Mesendoderm (in vitro differentiated cells): ENCODE data around the gene DNAAF3.

Experiments
- DNase-seq: peaks from one replicate; pipeline ENCODE4 v3.0.0; 2013
- H2AK5ac ChIP-seq: 2 replicates; pipeline ENCODE4 v1.6.1; 2013; ENCODE audit warnings: low read length, inconsistent platforms
- H2BK120ac ChIP-seq: 2 replicates; pipeline ENCODE4 v1.6.1; 2013; ENCODE audit warnings: low read depth, mild to moderate bottlenecking, low read length, moderate library complexity, mixed read lengths
- H2BK15ac ChIP-seq: replicated peaks from 2 replicates; pipeline ENCODE4 v1.6.1; 2013; ENCODE audit warnings: low read depth, mild to moderate bottlenecking, moderate library complexity
- H2BK5ac ChIP-seq: 2 replicates; pipeline ENCODE4 v1.6.1; 2013; ENCODE audit warnings: low read length, inconsistent platforms
- H3K18ac ChIP-seq: 2 replicates; pipeline ENCODE4 v1.6.1; 2013; ENCODE audit warnings: mild to moderate bottlenecking, low read length, mixed read lengths
- H3K23ac ChIP-seq: one replicate; pipeline ENCODE4 v1.6.1; 2013; ENCODE audit warnings: low read length
- H3K27ac ChIP-seq: 2 replicates; pipeline ENCODE4 v1.5.1; 2013; ENCODE audit warnings: low read depth, mild to moderate bottlenecking, inconsistent platforms, low read length, moderate library complexity
- H3K27me3 ChIP-seq: 2 replicates; pipeline ENCODE4 v1.6.1; 2013; ENCODE audit warnings: low read length, control low read depth, mild to moderate bottlenecking, inconsistent platforms; ENCODE audit not compliant: insufficient read depth, poor library complexity
- H3K36me3 ChIP-seq: 2 replicates; pipeline ENCODE4 v1.6.1; 2013; ENCODE audit warnings: low read length, inconsistent platforms; ENCODE audit not compliant: control insufficient read depth, insufficient read depth
- H3K4ac ChIP-seq: one replicate; pipeline ENCODE4 v1.6.1; 2013; ENCODE audit warnings: low read depth, mild to moderate bottlenecking, low read length, moderate library complexity
- H3K4me1 ChIP-seq: 2 replicates; pipeline ENCODE4 v1.6.1; 2013; ENCODE audit warnings: low read depth, low read length, inconsistent platforms; ENCODE audit not compliant: control insufficient read depth
- H3K4me2 ChIP-seq: 2 replicates; pipeline ENCODE4 v1.6.1; 2013; ENCODE audit warnings: low read length
- H3K4me3 ChIP-seq: 2 replicates; pipeline ENCODE4 v1.5.1; 2013; ENCODE audit warnings: mild to moderate bottlenecking, low read length
- H3K56ac ChIP-seq: one replicate; pipeline ENCODE4 v1.6.1; 2013; ENCODE audit warnings: low read length
- H3K79me1 ChIP-seq: 2 replicates; pipeline ENCODE4 v1.6.1; 2013; ENCODE audit warnings: low read length, inconsistent platforms
- H3K79me2 ChIP-seq: 2 replicates; pipeline ENCODE4 v1.6.1; 2013; ENCODE audit warnings: mild to moderate bottlenecking, low read length; ENCODE audit not compliant: control insufficient read depth, insufficient read depth
- H3K9ac ChIP-seq: 2 replicates; pipeline ENCODE4 v1.6.1; 2013; ENCODE audit warnings: low read length, inconsistent platforms
- H4K5ac ChIP-seq: one replicate; pipeline ENCODE4 v1.6.1; 2013; ENCODE audit warnings: low read length
- H4K8ac ChIP-seq: one replicate; pipeline ENCODE4 v1.6.1; 2013; ENCODE audit warnings: low read depth, mild to moderate bottlenecking, control low read depth, low read length, moderate library complexity
- WGBS: extraction: QIAGEN DNeasy Blood & Tissue Kit; methylation state at CpG from one replicate; pipeline ENCODE4 v1.1.7; 2013; ENCODE audit warnings: low lambda C conversion rate, missing lambda C conversion rate; ENCODE audit not compliant: insufficient coverage; ENCODE audit errors: extremely low coverage; 5-methylcytosine and 5-hydroxymethylcytosine counted together

The DNAAF3 gene

GRCh38 chr19:55196803-55197202, 30.4 kb upstream of the DNAAF3 start:
- Histone ChIP-seq H3K18ac (no peak overlapping the region), H2BK120ac (no peak overlapping the region), H3K4me1 (no peaks in the 10 kb centered on the region), H3K4ac (no peak overlapping the region), H4K5ac (no peak overlapping the region), H3K79me2 (no peaks in the 10 kb centered on the region), H3K56ac (no peak overlapping the region), H2BK15ac (no peak overlapping the region), H3K4me2 (no peak overlapping the region), H2BK5ac (no peak overlapping the region), H3K36me3 (no peaks in the 10 kb centered on the region), H3K27me3 (no peaks in the 10 kb centered on the region), H3K4me3 (no peak overlapping the region), H3K79me1 (no peaks in the 10 kb centered on the region), H2AK5ac (no peak overlapping the region), H3K9ac (no peak overlapping the region), H4K8ac (no peak overlapping the region), H3K27ac (no peak overlapping the region), H3K23ac (no peak overlapping the region)
- DNase-seq, result peak; percentile 26
- no CpG with 5 or more reads among the region's 10 CpGs for WGBS

GRCh38 chr19:55193481-55193880, 27.1 kb upstream of the DNAAF3 start:
- Histone ChIP-seq H2BK15ac (no peak overlapping the region), H2AK5ac (no peak overlapping the region), H3K9ac (no peak overlapping the region), H3K18ac (no peak overlapping the region), H3K79me2 (no peaks in the 10 kb centered on the region), H2BK120ac (no peak overlapping the region), H2BK5ac (no peak overlapping the region), H3K4me2 (no peak overlapping the region), H3K23ac (no peak overlapping the region), H3K4me3 (no peak overlapping the region), H4K5ac (no peak overlapping the region), H3K79me1 (no peaks in the 10 kb centered on the region), H4K8ac (no peak overlapping the region), H3K36me3 (no peaks in the 10 kb centered on the region), H3K4me1 (no peaks in the 10 kb centered on the region), H3K27ac (no peak overlapping the region), H3K4ac (no peak overlapping the region), H3K56ac (no peak overlapping the region), H3K27me3 (no peaks in the 10 kb centered on the region)
- DNase-seq, result no peak
- WGBS, result no CpG with 5 or more reads among the region's 12 CpGs

- Histone ChIP-seq H3K79me2 (no peaks in the 10 kb centered on the region), H3K27ac (no peak overlapping the region)
- WGBS, result no CpG with 5 or more reads among the region's 15 CpGs
These were observed 23.0 kb upstream of the DNAAF3 start for GRCh38 chr19:55189403-55189835.

GRCh38 chr19:55188625-55189024, 22.2 kb upstream of the DNAAF3 start:
- no peak overlapping the region for H3K27ac ChIP-seq

More at GRCh38 chr19:55189403-55189835, 23.0 kb upstream of the DNAAF3 start:
- no peak overlapping the region for H2AK5ac ChIP-seq
- no peak overlapping the region for H3K4me3 ChIP-seq
- H3K4me1 ChIP-seq, result no peaks in the 10 kb centered on the region
- H3K9ac ChIP-seq, result no peak overlapping the region
- H2BK120ac ChIP-seq, result no peak overlapping the region
- no peak overlapping the region for H2BK15ac ChIP-seq
- H3K4ac ChIP-seq, result no peak overlapping the region
- no peak overlapping the region for H3K4me2 ChIP-seq
- no peak overlapping the region for H3K18ac ChIP-seq
- H3K79me1 ChIP-seq, result no peaks in the 10 kb centered on the region
- no peak overlapping the region for H3K23ac ChIP-seq
- H4K5ac ChIP-seq, result no peak overlapping the region
- DNase-seq, result no peak
- no peaks in the 10 kb centered on the region for H3K27me3 ChIP-seq
- H3K56ac ChIP-seq, result no peak overlapping the region
- no peaks in the 10 kb centered on the region for H3K36me3 ChIP-seq
- H4K8ac ChIP-seq, result no peak overlapping the region
- H2BK5ac ChIP-seq, result no peak overlapping the region

GRCh38 chr19:55186080-55186479, 19.7 kb upstream of the DNAAF3 start:
- Histone ChIP-seq H4K8ac (no peak overlapping the region), H3K27ac (no peak overlapping the region), H3K27me3 (no peaks in the 10 kb centered on the region), H3K4me2 (no peak overlapping the region), H2BK15ac (no peak overlapping the region), H3K18ac (no peak overlapping the region), H2BK120ac (no peak overlapping the region), H2AK5ac (no peak overlapping the region), H3K23ac (no peak overlapping the region), H2BK5ac (no peak overlapping the region), H3K56ac (no peak overlapping the region), H3K79me1 (no peaks in the 10 kb centered on the region), H3K4me3 (no peak overlapping the region), H3K9ac (no peak overlapping the region), H4K5ac (no peak overlapping the region), H3K36me3 (no peaks in the 10 kb centered on the region), H3K4me1 (no peaks in the 10 kb centered on the region), H3K4ac (no peak overlapping the region), H3K79me2 (no peaks in the 10 kb centered on the region)
- no CpG with 5 or more reads among the region's 12 CpGs for WGBS
- no peak for DNase-seq

More at GRCh38 chr19:55188625-55189024, 22.2 kb upstream of the DNAAF3 start:
- no peaks in the 10 kb centered on the region for H3K27me3 ChIP-seq
- no peak overlapping the region for H3K9ac ChIP-seq
- H2BK15ac ChIP-seq, result no peak overlapping the region
- H2BK5ac ChIP-seq, result no peak overlapping the region
- H3K4me3 ChIP-seq, result no peak overlapping the region
- H2BK120ac ChIP-seq, result no peak overlapping the region
- H3K36me3 ChIP-seq, result no peaks in the 10 kb centered on the region
- no peak for DNase-seq
- H3K56ac ChIP-seq, result no peak overlapping the region
- no peak overlapping the region for H3K4me2 ChIP-seq
- no CpG with 5 or more reads among the region's 8 CpGs for WGBS
- H3K79me2 ChIP-seq, result no peaks in the 10 kb centered on the region
- no peaks in the 10 kb centered on the region for H3K79me1 ChIP-seq
- no peak overlapping the region for H4K5ac ChIP-seq
- no peak overlapping the region for H3K23ac ChIP-seq
- H3K4me1 ChIP-seq, result no peaks in the 10 kb centered on the region
- no peak overlapping the region for H3K4ac ChIP-seq
- no peak overlapping the region for H2AK5ac ChIP-seq
- no peak overlapping the region for H3K18ac ChIP-seq
- no peak overlapping the region for H4K8ac ChIP-seq

- Histone ChIP-seq H3K18ac (no peak overlapping the region), H3K27me3 (no peaks in the 10 kb centered on the region), H3K79me2 (no peaks in the 10 kb centered on the region), H2BK15ac (no peak overlapping the region), H2AK5ac (no peak overlapping the region), H3K4me1 (no peaks in the 10 kb centered on the region), H3K79me1 (no peaks in the 10 kb centered on the region), H3K36me3 (no peaks in the 10 kb centered on the region), H3K4me3 (no peak overlapping the region), H3K4me2 (no peak overlapping the region), H3K27ac (no peak overlapping the region), H2BK120ac (no peak overlapping the region), H4K8ac (no peak overlapping the region), H3K4ac (no peak overlapping the region), H3K23ac (no peak overlapping the region), H4K5ac (no peak overlapping the region), H3K9ac (no peak overlapping the region), H2BK5ac (no peak overlapping the region), H3K56ac (no peak overlapping the region)
- no CpG with 5 or more reads among the region's 20 CpGs for WGBS
- no peak for DNase-seq
These were observed 15.3 kb upstream of the DNAAF3 start for GRCh38 chr19:55181740-55182139.
